Activated CD4-positive, CD25-positive, alpha-beta regulatory T cell (primary cell): Measurements from ENCODE around the gene TBX4.

ENCODE experiments used
- DNase-seq, 4 experiments: peaks; one replicate each; lab custom pipeline; 2025; lab: John Stamatoyannopoulos, UW

Gene TBX4

DNA sequence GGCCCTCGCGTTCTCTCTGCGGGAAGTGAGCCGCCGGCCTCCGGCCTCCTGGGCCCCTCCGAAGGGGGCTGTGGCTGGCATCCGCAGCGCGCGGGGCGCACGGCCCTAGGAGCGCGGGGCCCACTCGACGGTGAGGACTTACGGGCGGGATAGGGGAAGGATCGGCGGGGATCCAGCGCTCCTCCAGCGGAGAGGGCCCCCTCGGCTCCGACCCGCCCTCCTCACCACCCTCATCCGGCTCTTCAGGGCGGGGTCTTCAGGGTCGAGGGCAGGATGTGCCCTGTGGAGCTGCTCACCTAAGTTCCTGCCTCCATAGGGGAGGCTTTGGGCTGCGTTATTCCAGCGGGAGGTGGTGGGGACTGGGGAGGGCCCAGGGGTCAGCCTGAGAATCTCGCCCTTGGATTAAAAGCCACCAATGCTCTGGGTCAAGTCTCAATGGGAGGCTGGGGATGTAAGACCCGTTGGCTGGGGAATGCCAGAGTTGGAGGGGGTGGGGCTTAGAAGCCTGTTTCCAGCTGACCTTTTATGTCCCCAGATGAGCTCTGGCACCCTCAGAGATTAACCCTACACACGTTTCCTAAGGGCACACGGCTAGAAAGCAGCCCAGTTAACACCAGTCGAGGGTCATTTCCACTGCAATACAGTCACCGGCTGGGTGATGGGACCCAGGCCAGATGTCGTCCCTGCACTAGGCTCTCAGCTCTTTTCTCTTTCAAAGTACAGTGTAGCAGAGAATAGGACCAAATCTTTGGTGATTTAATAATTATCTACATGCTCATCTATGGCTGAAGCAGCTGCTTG, 39.2 kb upstream of the TBX4 start:
- no peak for DNase-seq

DNA sequence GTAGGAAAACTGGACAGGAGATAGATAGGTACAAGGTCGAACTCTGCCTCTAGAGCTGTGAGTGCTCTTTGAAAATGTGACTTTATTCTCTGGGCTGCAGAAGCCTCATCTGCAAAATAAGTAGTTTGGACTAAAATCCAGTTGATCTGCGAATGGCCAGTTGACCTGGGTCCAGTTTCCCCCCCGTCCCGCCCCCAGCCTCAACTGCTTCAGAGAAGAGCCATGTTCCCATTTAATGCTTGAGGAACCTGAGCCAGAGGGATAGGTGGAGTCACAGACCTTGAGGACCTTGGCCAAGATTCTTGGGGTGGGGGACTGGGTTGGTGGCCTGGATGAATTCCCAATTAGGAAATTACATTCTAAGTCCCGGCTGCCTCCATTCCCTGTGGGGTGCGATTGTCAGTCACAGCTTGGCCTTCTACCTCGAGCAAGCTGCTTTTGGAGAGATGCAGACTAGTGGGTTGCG, 38.5 kb upstream of the TBX4 start:
- DNase-seq, result no peak

DNA sequence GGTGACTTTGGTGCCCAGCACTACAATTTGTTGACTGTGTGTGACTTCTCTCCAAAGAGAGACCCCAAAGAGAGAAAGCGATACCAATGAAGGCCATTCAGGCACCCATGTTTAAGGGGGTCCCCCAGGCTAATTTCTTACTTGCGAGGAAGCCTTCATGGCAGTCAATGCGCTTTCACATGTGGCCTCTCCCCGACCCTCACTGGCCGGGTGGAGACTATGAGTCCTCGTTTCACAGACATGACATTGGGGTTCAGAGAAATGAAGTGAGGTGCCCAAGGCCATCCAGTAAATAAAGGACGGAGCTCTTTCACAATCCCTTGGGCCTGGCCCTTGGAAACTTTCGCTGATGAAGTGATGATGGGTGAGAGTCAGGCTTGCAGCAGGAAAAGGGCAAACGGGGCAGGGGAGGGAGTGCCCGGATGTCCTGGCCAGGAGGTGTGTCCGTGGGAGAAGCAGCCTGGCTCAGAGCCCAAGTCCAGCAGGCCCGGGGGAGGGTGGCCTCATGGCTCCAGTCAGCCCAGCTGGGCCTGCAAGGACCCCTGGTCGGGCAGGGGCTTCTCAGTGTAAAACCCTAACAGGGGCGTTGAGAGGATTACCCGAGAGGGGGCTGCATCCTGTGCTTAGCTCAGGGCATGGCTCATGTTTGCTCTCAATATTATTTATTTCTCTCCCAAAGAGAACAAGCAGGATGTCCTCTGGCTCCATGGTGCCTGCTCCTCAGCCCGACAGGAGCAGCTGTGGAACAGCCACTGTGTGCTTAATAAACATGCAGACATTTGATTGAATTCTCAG, 37.9 kb upstream of the TBX4 start:
- DNase-seq, result no peak

DNA sequence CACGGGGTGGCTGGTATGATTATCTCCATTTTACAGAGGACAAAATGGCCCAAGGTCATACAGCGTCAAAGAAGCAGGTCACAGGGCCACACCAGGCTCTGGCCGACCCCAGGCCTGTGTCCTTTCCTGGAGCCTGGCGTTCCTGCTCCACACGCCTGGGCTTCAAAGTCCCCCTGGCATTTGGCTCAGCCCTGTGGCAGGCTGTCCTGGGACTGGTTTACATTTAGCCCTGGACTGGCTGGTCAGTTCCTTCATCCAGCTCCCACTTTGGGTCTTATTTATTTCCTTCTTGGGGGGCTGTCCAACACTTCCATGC, 37.3 kb upstream of the TBX4 start:
- no peak for DNase-seq

DNA sequence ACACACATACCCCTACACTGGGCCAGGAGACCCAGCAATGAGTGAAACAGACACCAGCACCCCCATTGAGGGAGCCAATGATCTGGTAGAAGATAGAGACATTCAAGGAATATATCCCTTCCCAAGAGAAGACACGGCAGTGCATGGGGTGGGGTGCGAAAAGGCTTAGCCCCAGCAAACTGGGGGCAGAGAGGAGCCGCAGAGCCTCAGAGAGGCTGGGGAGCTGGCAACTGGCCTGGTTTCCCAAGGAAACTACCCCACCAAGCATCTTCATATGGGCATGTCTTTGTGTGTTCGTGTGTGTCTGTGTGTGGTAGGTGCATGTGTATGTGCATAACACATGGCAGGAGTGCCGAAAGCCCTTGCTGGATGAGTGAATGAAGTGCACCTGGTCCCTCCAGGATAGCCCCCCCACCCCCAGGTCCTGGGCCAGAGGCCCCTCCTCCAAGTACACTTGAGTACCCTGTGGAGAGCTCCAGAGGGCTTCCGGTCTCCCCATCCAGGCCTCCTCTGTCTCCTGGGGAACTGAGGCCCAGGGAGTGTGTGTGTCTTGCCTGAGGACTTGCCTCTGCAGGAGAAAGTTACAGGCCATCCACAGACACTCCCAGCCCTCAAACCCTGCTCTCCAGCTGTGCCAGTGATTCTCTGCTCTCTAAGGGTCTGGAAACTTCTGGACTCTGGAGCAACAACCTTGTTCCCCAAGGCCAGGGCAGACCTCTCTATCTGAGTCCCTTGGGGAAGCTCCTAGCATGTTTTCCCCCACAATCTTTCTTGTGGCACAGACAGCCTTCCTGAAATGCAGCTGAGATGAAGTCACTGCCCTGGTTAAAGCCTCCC, 36.6 kb upstream of the TBX4 start:
- DNase-seq, result no peak

DNA sequence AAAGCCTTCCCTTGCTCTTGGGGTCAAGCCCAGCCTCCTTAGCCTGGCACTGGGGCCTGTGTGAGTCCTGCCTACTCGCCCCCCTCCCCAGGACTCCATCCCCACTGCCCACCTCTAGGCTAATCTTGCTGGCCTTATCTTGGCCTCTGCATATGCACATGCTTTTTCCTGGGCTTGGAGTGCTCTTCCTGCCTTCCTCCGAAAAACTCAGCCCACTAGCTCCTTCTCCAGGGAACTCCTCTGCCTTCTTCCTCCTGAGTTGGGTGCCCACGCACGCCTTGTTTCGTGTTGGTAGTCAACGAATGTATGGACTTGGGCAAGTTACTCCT, 36.0 kb upstream of the TBX4 start:
- DNase-seq, result no peak

DNA sequence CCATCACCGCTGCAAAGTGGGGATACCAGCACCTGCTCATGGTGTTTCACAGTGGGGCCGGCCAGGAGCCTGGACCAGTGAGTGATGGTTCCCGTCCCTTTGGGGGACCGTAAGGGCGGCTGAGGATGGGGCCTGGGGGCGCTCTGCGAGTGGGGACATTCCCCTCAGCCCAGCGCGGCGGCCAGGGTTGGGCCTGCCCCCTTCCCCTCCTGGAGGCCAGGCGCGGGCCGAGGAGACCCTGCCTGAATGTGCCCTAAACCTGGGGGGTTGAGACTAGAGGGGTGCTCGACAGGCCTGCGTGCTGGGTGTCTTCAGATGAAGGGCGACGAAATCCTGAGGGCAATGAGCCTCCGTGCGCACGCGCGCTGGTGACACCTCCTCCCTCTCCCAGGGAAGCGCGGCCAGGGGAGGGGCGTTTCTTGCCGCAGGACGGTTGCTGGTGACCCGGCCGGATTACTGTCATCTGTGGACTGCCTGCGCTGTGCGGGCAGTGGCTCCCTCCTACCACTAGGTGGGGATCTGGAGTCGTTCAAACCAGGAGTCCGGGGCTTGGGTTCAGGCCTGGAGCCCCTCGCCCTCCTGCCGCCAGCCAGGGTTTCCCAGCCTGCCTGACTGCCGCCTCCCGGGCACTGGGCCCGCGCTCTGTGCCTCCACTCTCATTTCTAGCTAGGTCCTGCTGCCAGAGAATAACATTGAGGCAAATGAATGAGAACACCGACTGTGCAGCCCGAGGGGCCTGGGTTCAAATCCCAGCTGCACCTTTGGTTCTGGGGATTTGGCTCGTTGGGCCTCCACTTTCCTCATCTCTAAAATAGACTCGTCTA, 35.5 kb upstream of the TBX4 start:
- peak in 3 of 4 experiments; percentile 31 to 42 (median 31) for DNase-seq

DNA sequence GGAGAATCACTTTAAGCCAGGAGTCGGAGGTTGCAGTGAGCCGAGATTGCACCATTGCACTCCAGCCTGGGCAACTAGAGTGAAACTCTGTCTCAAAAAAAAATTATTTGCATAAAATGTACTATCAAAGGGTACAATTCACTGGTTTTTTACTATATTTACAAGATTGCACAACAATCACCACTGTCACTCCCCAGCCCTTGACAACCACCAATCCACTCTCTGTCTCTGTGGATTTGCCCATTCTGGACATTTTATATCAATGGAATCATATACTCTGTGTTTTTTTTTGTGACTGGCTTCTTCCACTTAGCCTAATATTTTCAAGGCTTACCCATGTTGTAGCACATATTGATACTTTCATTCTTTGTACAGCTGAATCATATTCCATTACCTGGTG, 33.8 kb upstream of the TBX4 start:
- DNase-seq, result no peak

DNA sequence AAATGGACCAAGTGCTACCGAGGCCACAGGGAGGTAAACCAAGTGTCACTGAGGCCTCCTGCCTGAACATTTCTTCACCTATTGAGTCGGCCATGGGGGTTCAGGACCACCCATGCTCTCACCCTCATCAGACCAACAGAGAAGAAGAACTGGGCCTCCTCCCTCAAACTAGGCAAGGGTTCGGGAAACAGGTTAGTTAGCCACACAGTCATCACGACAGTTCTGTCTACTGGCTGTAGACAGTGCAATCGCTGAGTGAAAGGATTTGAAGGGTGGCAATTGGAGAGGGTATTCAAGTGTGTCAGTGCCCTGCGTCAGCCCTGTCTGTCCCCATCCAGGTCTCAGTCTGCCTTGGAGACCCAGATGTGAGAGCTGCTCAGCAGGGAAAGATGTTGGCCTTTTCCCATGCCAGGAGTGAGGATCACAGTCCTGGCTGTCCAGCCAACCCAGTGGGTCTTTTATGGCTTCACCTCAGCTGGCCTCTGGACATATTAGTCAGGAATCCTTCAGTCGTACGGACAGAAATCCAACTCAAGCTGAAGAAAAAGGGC, 32.7 kb upstream of the TBX4 start:
- no peak for DNase-seq

DNA sequence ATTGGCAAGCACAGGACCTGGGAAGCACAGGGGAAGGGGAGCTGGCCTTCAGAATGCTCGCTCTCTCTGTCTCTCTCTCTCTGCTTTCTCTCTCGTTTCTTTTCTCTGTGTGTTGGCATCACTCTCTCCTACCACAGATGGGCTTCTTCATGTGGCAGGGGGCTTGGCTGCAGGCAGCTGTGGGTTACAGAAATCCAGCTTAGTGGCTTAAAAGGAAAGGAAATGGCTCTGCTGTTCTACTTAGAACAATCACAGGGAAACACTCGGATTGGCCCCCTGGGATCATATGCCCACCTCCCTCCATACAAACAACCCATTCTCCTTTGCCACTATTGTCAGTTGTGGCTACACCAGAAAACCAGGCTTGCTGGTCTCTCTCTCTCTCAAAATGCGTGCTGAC, 32.2 kb upstream of the TBX4 start:
- DNase-seq, result no peak

DNA sequence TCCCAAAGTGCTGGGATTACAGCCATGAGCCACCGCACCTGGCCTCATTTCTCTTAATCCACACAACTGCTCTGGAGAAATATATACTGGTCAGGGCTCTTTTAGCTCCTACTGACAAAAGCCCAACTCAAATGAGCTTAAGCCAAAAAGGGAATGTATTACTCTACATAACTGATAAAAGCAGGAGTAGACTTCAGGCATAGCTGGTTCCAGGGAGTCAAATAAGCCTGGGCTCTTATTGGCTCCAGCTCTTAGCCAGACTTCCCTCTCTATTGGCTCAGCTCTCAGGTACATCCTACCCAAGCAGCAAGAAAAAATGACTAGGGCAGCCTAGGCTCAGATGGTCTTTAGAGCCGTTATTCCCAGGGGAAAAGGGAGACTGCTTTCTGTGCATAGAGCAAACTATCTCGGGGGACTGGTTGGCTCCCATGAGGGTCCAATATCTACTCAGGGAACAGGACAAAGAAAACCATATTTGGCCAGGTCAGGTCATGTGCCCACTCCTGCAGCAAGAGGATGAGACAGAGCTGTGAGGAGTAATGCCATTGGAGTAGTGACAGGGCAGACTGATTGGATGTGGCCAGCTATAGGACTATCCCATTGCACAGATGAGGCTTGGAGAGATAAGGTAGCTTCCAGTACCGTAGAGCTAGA, 31.4 kb upstream of the TBX4 start:
- no peak for DNase-seq

DNA sequence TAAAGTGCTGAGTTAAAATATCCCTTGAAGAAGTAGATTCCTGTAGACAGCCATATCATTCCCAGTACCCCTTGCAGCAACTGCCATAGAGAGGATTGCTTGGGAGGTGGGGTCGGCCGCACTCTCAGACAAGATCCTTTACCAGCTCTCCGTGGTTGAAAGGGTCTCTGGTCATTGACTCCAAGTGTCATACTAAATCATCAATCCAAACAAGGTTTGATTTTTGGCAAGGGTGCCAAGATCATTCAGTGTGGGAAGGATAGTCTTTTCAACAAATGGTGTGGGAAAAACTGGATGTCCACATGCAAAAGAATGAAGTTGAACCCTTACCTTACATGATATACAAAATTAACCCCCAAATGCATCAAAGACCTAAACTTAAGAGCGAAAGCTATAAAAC, 30.8 kb upstream of the TBX4 start:
- DNase-seq, result no peak

DNA sequence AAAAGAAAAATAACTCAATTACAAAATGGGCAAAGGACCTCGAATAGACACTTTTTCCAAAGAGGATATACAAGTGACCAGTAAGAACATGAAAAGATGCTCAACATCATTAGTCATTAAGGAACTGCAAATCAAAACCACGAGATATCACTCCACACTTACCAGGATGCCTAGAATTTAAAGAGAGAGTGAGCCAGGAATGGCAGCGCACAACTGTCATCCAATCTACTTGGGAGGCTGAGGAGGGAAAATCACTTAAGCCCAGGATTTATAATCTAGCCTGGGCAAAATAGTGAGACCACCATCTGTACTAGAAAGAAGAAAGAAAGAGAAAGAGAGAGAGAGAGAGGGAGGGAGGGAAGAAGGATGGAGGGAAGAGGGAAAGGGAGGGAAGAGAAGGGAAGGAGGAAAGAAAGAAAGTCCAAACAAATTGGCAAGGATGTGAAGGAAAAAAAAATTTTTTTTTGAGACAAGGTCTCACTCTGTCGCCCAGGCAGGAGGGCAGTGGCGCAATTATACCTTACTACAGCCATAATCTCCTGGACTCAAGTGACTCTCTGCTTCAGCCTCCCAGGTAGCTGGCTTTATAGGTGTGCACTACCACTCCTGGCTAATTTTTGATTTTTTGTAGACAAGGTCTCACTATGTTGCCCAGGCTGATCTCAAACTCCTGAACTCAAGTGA, 30.0 kb upstream of the TBX4 start:
- DNase-seq, result no peak

DNA sequence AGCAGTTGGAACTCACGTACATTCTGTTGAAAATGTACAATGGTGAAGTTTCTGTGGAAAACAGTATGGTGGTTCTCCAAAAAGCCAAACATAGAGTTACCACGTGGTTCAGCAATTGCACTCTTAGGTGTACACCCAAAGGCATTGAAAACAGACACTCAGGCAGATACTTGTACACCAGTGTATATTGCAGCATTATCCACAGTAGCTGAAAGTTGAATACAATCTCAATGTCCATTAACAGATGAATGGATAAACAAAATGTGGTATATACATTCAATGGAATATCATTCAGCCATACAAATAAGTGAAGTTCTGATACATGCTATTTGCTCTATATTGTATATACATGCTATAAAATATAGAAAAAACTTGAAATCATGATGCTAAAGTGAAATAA, 29.4 kb upstream of the TBX4 start:
- no peak for DNase-seq

DNA sequence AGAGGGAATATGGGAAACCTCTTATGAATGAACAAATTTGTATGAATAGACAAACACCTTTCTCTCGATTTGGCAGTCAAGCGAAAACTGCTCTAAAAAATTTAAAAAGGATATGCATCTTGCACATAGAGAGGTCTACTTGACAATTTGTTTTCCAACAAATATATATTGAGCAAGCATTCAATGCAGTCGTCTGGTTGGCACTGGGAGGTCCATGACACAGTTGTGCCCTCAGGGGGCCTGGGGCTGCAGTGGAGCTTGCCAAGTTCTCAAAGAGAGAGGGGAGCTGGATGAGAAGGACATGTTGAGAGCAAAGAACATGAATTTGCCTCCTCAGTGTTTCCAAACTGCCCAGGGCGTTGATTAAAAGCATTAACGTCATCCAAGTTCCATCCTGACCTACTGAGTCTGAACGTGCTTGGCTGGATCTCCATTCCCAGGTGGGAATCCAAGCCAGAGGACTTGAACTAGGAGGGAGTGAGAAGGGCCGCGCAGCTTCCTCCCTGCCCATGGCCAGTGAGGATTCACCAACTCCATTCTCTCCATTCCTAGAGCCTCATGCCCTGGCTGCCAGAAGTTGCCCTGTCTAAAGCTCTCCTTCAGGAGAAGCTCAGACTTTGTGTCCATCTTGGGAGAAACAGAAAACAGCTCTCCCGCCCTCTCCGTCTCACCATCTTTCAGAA, 28.1 kb upstream of the TBX4 start:
- DNase-seq, result no peak

DNA sequence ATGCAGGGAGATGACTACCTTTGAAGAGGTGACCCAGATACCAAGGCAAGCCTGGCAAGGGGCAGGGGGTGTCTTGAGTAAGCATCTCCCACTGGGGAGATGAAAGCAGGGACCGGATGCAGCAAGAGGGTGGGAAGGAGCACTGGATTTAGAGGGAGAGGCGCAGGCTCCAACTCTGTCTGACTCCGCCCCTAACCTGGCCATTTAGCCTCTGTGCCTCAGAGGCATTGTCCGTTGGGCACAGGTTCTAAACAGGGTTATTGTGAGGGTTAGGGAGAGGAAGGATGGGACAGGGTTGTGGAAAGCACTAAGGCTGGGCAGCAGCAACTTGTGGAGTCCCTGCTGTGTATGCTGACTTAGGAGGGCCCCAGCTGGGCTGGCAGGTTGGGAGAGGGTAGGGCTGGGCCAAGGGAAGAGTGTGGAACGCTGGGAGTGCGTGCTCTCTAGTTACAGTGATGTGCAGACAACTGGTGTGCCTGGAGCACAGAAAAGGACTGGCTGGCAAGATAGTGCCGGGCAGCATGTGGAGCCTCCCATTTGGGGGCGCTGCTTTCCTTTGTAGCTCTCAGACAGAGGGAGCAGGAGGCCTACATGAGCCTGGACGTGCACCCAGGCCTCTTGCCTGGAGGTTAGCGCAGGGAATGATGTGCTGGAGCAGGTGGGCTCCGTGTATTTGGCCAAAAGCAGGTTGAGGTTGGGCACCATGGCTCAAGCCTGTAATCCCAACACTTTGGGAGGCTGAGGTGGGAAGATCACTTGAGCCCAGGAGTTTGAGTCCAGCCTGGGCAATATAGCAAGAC, 26.3 kb upstream of the TBX4 start:
- DNase-seq, result no peak

DNA sequence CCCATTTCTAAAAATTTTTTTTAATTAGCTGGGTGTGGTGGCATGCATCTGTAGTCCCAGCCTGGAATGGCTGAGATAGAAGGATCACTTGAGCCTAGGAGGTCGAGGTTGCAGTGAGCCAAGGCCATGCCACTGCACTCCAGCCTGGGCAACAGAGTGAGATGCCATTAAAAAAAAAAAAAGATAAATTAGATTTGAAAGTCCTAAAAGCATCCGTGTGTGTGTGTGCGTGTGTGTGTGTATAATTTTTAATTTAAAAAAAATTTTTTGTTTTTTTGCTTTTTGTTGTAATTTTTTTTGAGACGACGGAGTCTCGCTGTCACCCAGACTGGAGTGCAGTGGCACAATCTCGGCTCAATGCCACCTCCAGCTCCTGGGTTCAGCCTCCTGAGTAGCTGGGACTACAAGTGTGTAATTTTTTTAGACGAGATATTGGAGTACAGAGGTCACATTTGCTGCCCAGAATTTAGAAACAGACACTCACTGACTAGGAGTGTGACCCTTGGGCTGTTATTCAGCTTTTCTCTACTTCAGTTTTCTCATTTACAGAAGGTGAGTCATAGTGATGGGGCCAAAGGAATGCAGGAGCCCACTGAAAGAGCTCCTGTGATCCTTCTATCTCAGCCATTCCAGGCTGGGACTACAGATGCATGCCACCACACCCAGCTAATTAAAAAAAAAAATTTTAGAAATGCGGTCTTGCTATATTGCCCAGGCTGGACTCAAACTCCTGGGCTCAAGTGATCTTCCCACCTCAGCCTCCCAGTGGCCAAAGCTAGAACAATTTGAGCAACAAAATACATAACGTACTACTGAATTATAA, 25.5 kb upstream of the TBX4 start:
- DNase-seq, result no peak

DNA sequence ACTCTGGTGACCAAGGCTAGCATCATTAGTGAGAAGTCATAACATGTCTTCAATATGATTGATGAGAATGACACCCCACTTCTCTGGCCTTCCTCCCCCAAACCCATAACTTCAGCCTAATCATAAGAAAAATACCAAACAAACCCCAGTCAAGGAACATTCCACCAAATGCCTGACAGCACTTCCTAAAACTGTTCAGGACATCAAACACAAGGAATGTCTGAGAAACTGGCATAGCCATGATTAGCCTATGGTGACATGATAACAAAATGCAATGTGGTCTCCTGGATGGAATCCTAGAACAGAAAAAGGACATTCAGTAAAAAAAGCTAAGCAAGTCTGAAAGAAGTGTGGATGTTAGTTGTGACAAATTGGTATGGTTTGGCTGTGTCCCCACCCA, 24.7 kb upstream of the TBX4 start:
- no peak for DNase-seq
